Testis (tissue), 3 donors: ENCODE measurements around the gene BICD1. TPM values are rescaled to one million over a fixed set of nuclear protein-coding genes. Genes with fewer than 3 reads are reported as not detected.

Experiments used
- DNase-seq: peaks from one replicate; pipeline ENCODE4 v3.0.0-alpha.2; 2019
- H3K27ac ChIP-seq, 2 donors: fragments of 200-600 bp; sonication (generic); one replicate each; pipeline ENCODE4 v1.5.1; 2019
- H3K27me3 ChIP-seq: fragments of 200-600 bp; sonication (generic); one replicate; pipeline ENCODE4 v1.5.1; 2019
- H3K36me3 ChIP-seq: fragments of 200-600 bp; sonication (generic); one replicate; pipeline ENCODE4 v1.5.1; 2017; ENCODE audit warnings: low read depth; ENCODE audit errors: missing control alignments
- H3K4me1 ChIP-seq: fragments of 200-600 bp; sonication (generic); one replicate; pipeline ENCODE4 v1.5.1; 2019
- H3K4me3 ChIP-seq, 2 donors: fragments of 200-600 bp; sonication (generic); one replicate each; pipeline ENCODE4 v1.5.1; 2017 to 2019
- H3K9me3 ChIP-seq: fragments of 200-600 bp; sonication (generic); one replicate; pipeline ENCODE4 v1.5.1; 2017
- POLR2A ChIP-seq: fragments of 450-650 bp; IDR thresholded peaks from one replicate; pipeline ENCODE4 v1.6.1; 2017; ENCODE audit warnings: antibody characterized with exemption, mild to moderate bottlenecking, moderate library complexity
- WGBS, 2 donors: methylation state at CpG; one replicate each; pipeline ENCODE4 v1.1.5; 2018; 5-methylcytosine and 5-hydroxymethylcytosine counted together
- intact Hi-C: fragments of 100-400 bp; cut with DNase I; formaldehyde crosslinking; loops from one replicate; pipeline ENCODE4 v1.15.1; 2023; ENCODE audit warnings: low total_unique reads
- polyA plus RNA-seq: library from polyadenylated mRNA; stranded (reverse); fragments of 350-450 nt; fragmentation: Illumina TruSeq; extraction: RNeasy Lipid Tissue Mini Kit (QIAGEN cat#74804); gene quantifications from one replicate; pipeline ENCODE4 v1.2.3, GENCODE V29; 2014; ENCODE audit warnings: low read depth, low replicate concordance; ENCODE audit not compliant: insufficient read depth
- total RNA-seq, 2 donors: library from RNA; depleted of rRNA; stranded (reverse); fragments of >200 nt; gene quantifications; one replicate each; pipeline ENCODE4 v1.2.3, GENCODE V29; 2016
- TF ChIP-seq, protein P1 (sequence below), 3 experiments: fragments of 450-650 bp in 2 of 3; fragments of 200-600 bp in 1 of 3; sonication (generic) in 1 of 3; IDR thresholded peaks; one replicate each; pipeline ENCODE4 v1.5.1; 2016 to 2019; ENCODE audit warnings: antibody characterized with exemption in 3 of 3, mild to moderate bottlenecking in 2 of 3, moderate library complexity in 1 of 3

The BICD1 gene
- total and polyA plus RNA-seq, 3 donors from 2014 or later, result 8.4 to 28.7 (median 26.0) TPM

DNA sequence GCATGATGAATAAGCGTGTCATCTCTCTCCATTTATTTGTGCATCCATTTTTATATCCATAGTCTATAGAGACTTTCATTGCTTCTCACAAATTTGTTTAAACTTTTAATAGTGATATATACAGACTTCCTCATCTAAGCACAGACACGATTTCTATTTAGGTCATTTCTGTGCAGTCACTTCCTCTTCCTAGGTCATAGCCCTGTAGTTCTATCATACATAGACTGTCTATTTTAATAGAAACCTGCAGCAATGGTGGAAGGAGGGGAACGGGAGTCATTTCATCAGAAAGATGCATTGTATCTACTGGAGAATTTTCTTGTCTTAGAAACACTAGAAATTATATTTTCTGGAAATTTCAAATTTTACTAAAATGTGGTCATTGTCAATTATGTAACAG is 159.3 kb downstream of the BICD1 start:
- no peaks in the 10 kb centered on the region for H3K36me3 ChIP-seq
- DNase-seq, result no peak
- no peak overlapping the region for H3K4me3 ChIP-seq
- intact Hi-C loops, result no loop called here
- H3K9me3 ChIP-seq, result no peaks in the 10 kb centered on the region
- no peak overlapping the region for H3K27ac ChIP-seq
- TF ChIP-seq, protein P1, sequence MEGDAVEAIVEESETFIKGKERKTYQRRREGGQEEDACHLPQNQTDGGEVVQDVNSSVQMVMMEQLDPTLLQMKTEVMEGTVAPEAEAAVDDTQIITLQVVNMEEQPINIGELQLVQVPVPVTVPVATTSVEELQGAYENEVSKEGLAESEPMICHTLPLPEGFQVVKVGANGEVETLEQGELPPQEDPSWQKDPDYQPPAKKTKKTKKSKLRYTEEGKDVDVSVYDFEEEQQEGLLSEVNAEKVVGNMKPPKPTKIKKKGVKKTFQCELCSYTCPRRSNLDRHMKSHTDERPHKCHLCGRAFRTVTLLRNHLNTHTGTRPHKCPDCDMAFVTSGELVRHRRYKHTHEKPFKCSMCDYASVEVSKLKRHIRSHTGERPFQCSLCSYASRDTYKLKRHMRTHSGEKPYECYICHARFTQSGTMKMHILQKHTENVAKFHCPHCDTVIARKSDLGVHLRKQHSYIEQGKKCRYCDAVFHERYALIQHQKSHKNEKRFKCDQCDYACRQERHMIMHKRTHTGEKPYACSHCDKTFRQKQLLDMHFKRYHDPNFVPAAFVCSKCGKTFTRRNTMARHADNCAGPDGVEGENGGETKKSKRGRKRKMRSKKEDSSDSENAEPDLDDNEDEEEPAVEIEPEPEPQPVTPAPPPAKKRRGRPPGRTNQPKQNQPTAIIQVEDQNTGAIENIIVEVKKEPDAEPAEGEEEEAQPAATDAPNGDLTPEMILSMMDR (IDR thresholded peaks at IDR 0.05), result no peak
- TF ChIP-seq POLR2A, result no peak
- no peaks in the 10 kb centered on the region for H3K4me1 ChIP-seq
- 71 to 72% methylated on average over 3 of the region's 3 CpGs for WGBS, 2 donors
- H3K27me3 ChIP-seq, result no peaks in the 10 kb centered on the region

DNA sequence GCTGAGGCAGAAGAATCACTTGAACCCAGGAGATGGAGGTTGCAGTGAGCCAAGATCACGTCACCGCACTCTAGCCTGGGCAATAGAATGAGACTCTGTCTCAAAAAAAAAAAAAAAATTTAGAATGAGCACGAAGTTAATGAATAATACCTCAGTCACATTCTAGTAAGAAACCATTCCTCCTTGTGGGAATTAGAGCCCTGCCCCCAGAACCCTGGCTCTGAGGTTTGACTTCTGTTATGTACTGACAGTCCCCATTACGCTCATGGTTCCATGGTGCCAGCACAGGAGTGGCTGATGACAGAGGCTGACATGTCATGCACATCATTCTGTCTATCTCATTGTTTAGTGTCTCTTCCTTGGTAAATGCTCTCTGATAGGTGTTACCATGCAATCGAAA is 160.1 kb downstream of the BICD1 start:
- no peaks in the 10 kb centered on the region for H3K9me3 ChIP-seq
- H3K4me1 ChIP-seq, result no peaks in the 10 kb centered on the region
- WGBS, 2 donors, result 85 to 88% methylated on average over 5 of the region's 5 CpGs
- no peaks in the 10 kb centered on the region for H3K27me3 ChIP-seq
- H3K27ac ChIP-seq, result no peak overlapping the region
- H3K4me3 ChIP-seq, result no peak overlapping the region
- intact Hi-C loops, result no loop called here
- TF ChIP-seq, protein P1 (IDR thresholded peaks at IDR 0.05), result no peak
- TF ChIP-seq POLR2A, result no peak
- H3K36me3 ChIP-seq, result no peaks in the 10 kb centered on the region
- no peak for DNase-seq

DNA sequence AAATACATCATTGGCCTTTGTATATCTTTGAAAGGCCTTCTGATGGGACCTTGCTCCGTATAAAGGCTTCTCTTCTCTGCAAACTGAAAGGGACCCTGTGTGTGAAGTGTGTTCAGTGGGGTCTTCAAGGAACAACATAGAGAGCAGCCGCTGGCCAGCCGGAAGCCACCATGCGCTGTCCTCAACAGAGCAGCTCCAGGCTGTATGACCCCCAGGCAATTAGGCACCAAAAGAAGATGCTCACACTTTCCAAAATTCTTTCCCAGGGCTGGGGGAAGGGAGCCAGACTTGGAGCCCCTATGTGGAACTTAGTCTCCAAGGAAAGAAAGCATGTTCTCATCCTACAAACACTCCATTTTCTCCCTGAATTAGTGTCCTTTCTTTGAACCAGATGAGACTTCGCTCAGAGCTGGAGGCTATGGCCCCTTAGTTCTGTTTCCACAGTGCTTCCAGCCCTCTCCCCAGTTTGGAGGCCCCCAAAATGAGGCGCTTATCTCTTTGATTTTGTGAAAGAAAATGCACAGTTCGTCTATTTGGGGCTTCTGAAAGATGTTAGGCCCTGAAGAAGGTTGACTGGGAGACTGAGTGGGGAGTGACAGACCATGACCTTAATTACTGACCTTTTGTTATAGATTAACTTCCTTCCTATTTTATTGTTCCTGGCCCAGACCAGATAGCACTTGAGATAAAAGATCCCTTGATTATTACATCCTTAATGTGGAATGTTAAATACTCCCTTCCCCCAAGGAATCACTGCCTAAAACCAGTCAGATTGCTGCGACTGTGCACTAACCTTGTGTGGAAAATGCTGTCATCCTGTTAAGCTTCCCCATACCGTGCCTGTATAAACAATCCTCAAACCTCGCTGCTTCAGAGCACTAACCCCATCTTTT is 164.4 kb downstream of the BICD1 start:
- TF ChIP-seq POLR2A, result no peak
- TF ChIP-seq, protein P1 (IDR thresholded peaks at IDR 0.05), result no peak
- H3K9me3 ChIP-seq, result no peaks in the 10 kb centered on the region
- no peak for DNase-seq
- intact Hi-C loops, result no loop called here
- no peaks in the 10 kb centered on the region for H3K27me3 ChIP-seq
- no peak overlapping the region for H3K27ac ChIP-seq
- WGBS, 2 donors, result 78 to 80% methylated on average over 10 of the region's 10 CpGs
- no peaks in the 10 kb centered on the region for H3K4me1 ChIP-seq
- H3K36me3 ChIP-seq, result no peaks in the 10 kb centered on the region
- no peak overlapping the region for H3K4me3 ChIP-seq

DNA sequence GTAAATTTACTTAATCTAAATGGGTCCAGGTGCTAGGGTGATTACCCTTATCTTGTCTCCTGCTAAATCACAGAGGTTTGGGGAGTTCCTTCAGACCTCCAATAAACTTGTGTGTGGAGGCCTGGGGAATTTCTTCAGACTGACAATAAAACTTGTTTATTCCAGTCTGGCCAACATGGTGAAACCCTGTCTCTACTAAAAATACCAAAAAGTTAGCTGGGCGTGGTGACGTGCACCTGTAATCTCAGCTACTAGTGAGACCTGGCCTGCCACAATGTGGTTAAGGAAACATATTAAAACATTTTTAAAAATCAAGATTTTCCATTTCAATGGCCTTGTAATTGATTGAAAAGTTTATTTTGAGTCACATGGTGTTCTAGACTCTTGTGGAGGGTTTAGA is 165.8 kb downstream of the BICD1 start:
- H3K36me3 ChIP-seq, result no peaks in the 10 kb centered on the region
- TF ChIP-seq, protein P1 (IDR thresholded peaks at IDR 0.05), result no peak
- TF ChIP-seq POLR2A, result no peak
- intact Hi-C loops, result no loop called here
- WGBS, 2 donors, result 94 to 100% methylated on average over 2 of the region's 2 CpGs
- no peak overlapping the region for H3K27ac ChIP-seq
- no peak for DNase-seq
- no peaks in the 10 kb centered on the region for H3K4me1 ChIP-seq
- H3K4me3 ChIP-seq, result no peak overlapping the region
- H3K27me3 ChIP-seq, result no peaks in the 10 kb centered on the region
- no peaks in the 10 kb centered on the region for H3K9me3 ChIP-seq
